PC-9 (cell line): ENCODE results near the gene GAB2. TPM values are rescaled to one million over a fixed set of nuclear protein-coding genes. Genes with fewer than 3 reads are reported as not detected.

Experiments used
- BruUV-seq: library from RNA; stranded (reverse); fragments of 400-500 nt; replicated peaks from 2 replicates; lab custom pipeline; 2021; lab: Mats Ljungman, UMichigan
- CTCF ChIA-PET: fragments of 300-600 bp; sonication (Branson Sonifier 250); formaldehyde crosslinking; loops from one replicate; lab custom pipeline; 2022; ENCODE audit warnings: antibody characterized with exemption; lab: Charles Lee
- POLR2A ChIA-PET: fragments of 300-600 bp; sonication (Branson Sonifier 250); formaldehyde crosslinking; loops from one replicate; lab custom pipeline; 2022; ENCODE audit warnings: antibody characterized with exemption; ENCODE audit not compliant: unreplicated experiment; lab: Charles Lee
- DNase-seq, 2 experiments: peaks; one replicate each; pipeline versions ENCODE4 v3.0.0 to v3.0.0-alpha.2; 2015 to 2022; ENCODE audit warnings: mixed read lengths in 1 of 2
- H2AFZ ChIP-seq: fragments of 200-600 bp; sonication (generic); 2 replicates; pipeline ENCODE4 v1.8.1; 2017; ENCODE audit warnings: antibody characterized with exemption
- H3F3A ChIP-seq: fragments of 200-600 bp; sonication (generic); 2 replicates; pipeline ENCODE4 v1.8.1; 2017; ENCODE audit warnings: antibody characterized with exemption, mild to moderate bottlenecking, low read depth; ENCODE audit not compliant: insufficient read depth
- H3K27ac ChIP-seq: fragments of 200-600 bp; sonication (generic); 2 replicates; pipeline ENCODE4 v1.6.1; 2016; ENCODE audit warnings: mixed run types
- H3K27me3 ChIP-seq: fragments of 200-600 bp; sonication (generic); 2 replicates; pipeline ENCODE4 v1.6.1; 2016; ENCODE audit warnings: low read depth, mixed run types; ENCODE audit not compliant: insufficient read depth
- H3K36me3 ChIP-seq: fragments of 200-600 bp; sonication (generic); 2 replicates; pipeline ENCODE4 v1.6.1; 2016; ENCODE audit warnings: low read depth, mixed run types
- H3K4me1 ChIP-seq: fragments of 200-600 bp; sonication (generic); replicated peaks from 2 replicates; pipeline ENCODE4 v1.6.1; 2016; ENCODE audit warnings: mixed run types; ENCODE audit not compliant: insufficient read depth
- H3K4me2 ChIP-seq: fragments of 200-600 bp; sonication (generic); 2 replicates; pipeline ENCODE4 v1.6.1; 2017; ENCODE audit warnings: mixed run types
- H3K4me3 ChIP-seq: fragments of 200-600 bp; sonication (generic); 2 replicates; pipeline ENCODE4 v1.6.1; 2016; ENCODE audit warnings: mixed run types
- H3K79me2 ChIP-seq: fragments of 200-600 bp; sonication (generic); 2 replicates; pipeline ENCODE4 v1.6.1; 2017; ENCODE audit warnings: low read depth, mixed run types
- H3K9me2 ChIP-seq: fragments of 200-600 bp; sonication (generic); 2 replicates; pipeline ENCODE4 v1.8.1; 2017; ENCODE audit warnings: mild to moderate bottlenecking; ENCODE audit not compliant: insufficient read depth
- H3K9me3 ChIP-seq: fragments of 200-600 bp; sonication (generic); 2 replicates; pipeline ENCODE4 v1.8.1; 2016; ENCODE audit warnings: low read depth; ENCODE audit not compliant: insufficient read depth
- H4K20me1 ChIP-seq: fragments of 200-600 bp; sonication (generic); 2 replicates; pipeline ENCODE4 v1.8.1; 2017; ENCODE audit not compliant: insufficient read depth
- EZH2 ChIP-seq: fragments of 200-600 bp; sonication (generic); IDR thresholded peaks from 2 replicates; pipeline ENCODE4 v1.8.0; 2017; ENCODE audit warnings: antibody characterized with exemption, low read depth
- intact Hi-C: fragments of 100-400 bp; cut with micrococcal nuclease; formaldehyde crosslinking; loops from one replicate; pipeline ENCODE4 v1.10.0; 2022; ENCODE audit not compliant: unreplicated experiment
- total RNA-seq: library from RNA; stranded (reverse); gene quantifications from 2 replicates; pipeline ENCODE4 v1.2.3, GENCODE V29; 2021
- TF ChIP-seq, protein P1 (sequence below): fragments of 200-600 bp; sonication (generic); conservative IDR thresholded peaks from 2 replicates; pipeline ENCODE4 v1.6.1; 2017; ENCODE audit warnings: mixed run types, antibody characterized with exemption, mild to moderate bottlenecking, moderate library complexity

GAB2 gene
- total RNA-seq, 1 experiment from 2014 or later: 17.5 TPM

- Histone ChIP-seq H2AFZ (no peak overlapping the region), H3K9me2 (no peaks in the 10 kb centered on the region), H3K79me2 (no peaks in the 10 kb centered on the region), H3K4me2 (no peak overlapping the region), H4K20me1 (no peaks in the 10 kb centered on the region), H3K27ac (no peak overlapping the region), H3K36me3 (no peaks in the 10 kb centered on the region), H3K4me3 (no peak overlapping the region), H3K27me3 (no peaks in the 10 kb centered on the region), H3K4me1 (no peaks in the 10 kb centered on the region), H3K9me3 (peaks cover 4% of the 10 kb centered on the region; the same call in 1 of the 2 replicates), H3F3A (no peaks in the 10 kb centered on the region)
- no peak for DNase-seq
- CTCF ChIA-PET: no interaction called here
- POLR2A ChIA-PET: no interaction called here
- BruUV-seq: no TSS peak
- no peak for TF ChIP-seq EZH2
- TF ChIP-seq, protein P1, sequence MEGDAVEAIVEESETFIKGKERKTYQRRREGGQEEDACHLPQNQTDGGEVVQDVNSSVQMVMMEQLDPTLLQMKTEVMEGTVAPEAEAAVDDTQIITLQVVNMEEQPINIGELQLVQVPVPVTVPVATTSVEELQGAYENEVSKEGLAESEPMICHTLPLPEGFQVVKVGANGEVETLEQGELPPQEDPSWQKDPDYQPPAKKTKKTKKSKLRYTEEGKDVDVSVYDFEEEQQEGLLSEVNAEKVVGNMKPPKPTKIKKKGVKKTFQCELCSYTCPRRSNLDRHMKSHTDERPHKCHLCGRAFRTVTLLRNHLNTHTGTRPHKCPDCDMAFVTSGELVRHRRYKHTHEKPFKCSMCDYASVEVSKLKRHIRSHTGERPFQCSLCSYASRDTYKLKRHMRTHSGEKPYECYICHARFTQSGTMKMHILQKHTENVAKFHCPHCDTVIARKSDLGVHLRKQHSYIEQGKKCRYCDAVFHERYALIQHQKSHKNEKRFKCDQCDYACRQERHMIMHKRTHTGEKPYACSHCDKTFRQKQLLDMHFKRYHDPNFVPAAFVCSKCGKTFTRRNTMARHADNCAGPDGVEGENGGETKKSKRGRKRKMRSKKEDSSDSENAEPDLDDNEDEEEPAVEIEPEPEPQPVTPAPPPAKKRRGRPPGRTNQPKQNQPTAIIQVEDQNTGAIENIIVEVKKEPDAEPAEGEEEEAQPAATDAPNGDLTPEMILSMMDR: no peak
- intact Hi-C loops: no loop called here
Measured at GRCh38 chr11:78319453-78319955, 98.1 kb downstream of the GAB2 start.

DNA sequence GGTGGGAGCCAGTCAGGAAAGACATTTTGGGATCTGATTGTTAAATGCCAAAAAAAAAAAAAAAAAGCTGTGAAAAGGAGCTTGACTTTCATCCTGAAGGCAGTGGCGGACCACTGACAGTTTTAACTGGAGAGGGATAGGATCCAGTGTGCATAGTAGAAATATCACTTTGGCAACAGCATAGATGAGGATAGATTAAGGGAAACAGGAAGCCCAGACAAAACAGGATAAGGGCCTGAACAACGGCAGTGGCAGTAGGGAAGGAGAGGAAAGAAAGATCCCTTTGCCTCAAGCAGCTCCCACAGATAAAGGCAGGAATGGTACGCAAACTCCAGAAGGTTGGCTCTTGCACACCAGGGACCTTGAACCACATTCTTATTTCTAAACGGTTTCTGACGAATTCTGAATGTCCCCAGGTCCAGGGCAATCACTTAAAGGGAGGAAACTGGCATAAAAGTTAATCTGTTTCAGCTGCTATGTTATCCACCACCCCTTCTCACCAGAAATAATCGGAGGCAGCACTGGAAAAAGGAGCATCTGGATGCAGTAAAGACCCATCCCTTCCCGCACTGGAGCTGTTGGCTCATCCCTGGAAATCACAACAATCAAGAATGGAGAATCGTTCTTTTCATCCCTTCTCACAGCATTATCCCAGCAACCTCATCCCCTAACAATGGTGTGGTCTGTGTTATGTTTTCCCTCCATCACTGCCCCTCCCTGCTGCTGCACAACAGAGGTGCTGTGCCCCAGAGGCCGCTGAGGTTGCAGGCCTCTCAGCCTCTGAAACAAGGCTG is 99.1 kb downstream of the GAB2 start:
- no peak for DNase-seq
- no peaks in the 10 kb centered on the region for H3K36me3 ChIP-seq
- no peaks in the 10 kb centered on the region for H3K9me3 ChIP-seq
- no TSS peak for BruUV-seq
- H3K9me2 ChIP-seq: no peaks in the 10 kb centered on the region
- intact Hi-C loops: no loop called here
- ChIA-PET CTCF (interaction anchor here (0.6 to 0.7 kb wide), 2 partner anchors 8 to 51 kb away, joined by 3 to 4 read pairs; no protein-coding TSS in a partner anchor), POLR2A (no interaction called here)
- H3K27me3 ChIP-seq: no peaks in the 10 kb centered on the region
- no peaks in the 10 kb centered on the region for H3K79me2 ChIP-seq
- TF ChIP-seq, protein P1: no peak
- TF ChIP-seq EZH2: no peak
- H3K4me1 ChIP-seq: peaks cover 3% of the 10 kb centered on the region
- H3K27ac ChIP-seq: no peak overlapping the region
- H3K4me3 ChIP-seq: no peak overlapping the region
- H2AFZ ChIP-seq: no peak overlapping the region
- no peaks in the 10 kb centered on the region for H4K20me1 ChIP-seq
- H3F3A ChIP-seq: no peaks in the 10 kb centered on the region
- H3K4me2 ChIP-seq: no peak overlapping the region

GRCh38 chr11:78315724-78316123 is 101.9 kb downstream of the GAB2 start:
- TF ChIP-seq, protein P1: no peak
- TF ChIP-seq EZH2: no peak
- Histone ChIP-seq H3K4me2 (no peak overlapping the region), H3K9me3 (no peaks in the 10 kb centered on the region), H3K4me1 (peaks cover 8% of the 10 kb centered on the region), H3K4me3 (no peak overlapping the region), H3K27me3 (no peaks in the 10 kb centered on the region), H3K36me3 (no peaks in the 10 kb centered on the region), H3K27ac (no peak overlapping the region), H3K79me2 (no peaks in the 10 kb centered on the region), H3F3A (no peaks in the 10 kb centered on the region), H2AFZ (no peak overlapping the region), H3K9me2 (no peaks in the 10 kb centered on the region), H4K20me1 (no peaks in the 10 kb centered on the region)
- no peak for DNase-seq
- no TSS peak for BruUV-seq
- ChIA-PET POLR2A (no interaction called here), CTCF (interaction anchor here (0.5 kb wide), 1 partner anchor 90 kb away, joined by 12 read pairs; no protein-coding TSS in a partner anchor)
- intact Hi-C loops: no loop called here
